Stimulated activated CD4-positive, alpha-beta T cell treated with anti-CD3 and anti-CD28 coated beads, Interleukin-1b, Interleukin-23, amount 100 ng/mL, for 4 hours (primary cell): ENCODE data around the gene ZNF407.

Experiments used
- DNase-seq, 2 donors: peaks; one replicate each; pipeline ENCODE4 v3.0.0-alpha.2; 2020; ENCODE audit warnings: low read depth in 2 of 2

Gene ZNF407

GRCh38 chr18:74791501-74792194 is 194.0 kb downstream of the ZNF407 start:
- no peak for DNase-seq

GRCh38 chr18:74793746-74794145 is 196.1 kb downstream of the ZNF407 start:
- no peak for DNase-seq

- DNase-seq, result no peak
These were observed 198.1 kb downstream of the ZNF407 start for GRCh38 chr18:74795751-74796150.

- no peak for DNase-seq
These were observed 198.5 kb downstream of the ZNF407 start for GRCh38 chr18:74796211-74796610.

GRCh38 chr18:74796841-74797576 is 199.3 kb downstream of the ZNF407 start:
- no peak for DNase-seq

GRCh38 chr18:74797577-74798151 is 200.0 kb downstream of the ZNF407 start:
- DNase-seq, result no peak

GRCh38 chr18:74799542-74799941 is 201.9 kb downstream of the ZNF407 start:
- DNase-seq, result no peak

GRCh38 chr18:74800098-74800497 is 202.4 kb downstream of the ZNF407 start:
- no peak for DNase-seq

GRCh38 chr18:74803117-74803516 is 205.4 kb downstream of the ZNF407 start:
- DNase-seq, result no peak

- DNase-seq, result no peak
These were observed 206.1 kb downstream of the ZNF407 start for GRCh38 chr18:74803769-74804168.

- no peak for DNase-seq
These were observed 207.0 kb downstream of the ZNF407 start for GRCh38 chr18:74804677-74805076.

- DNase-seq, result no peak
These were observed 208.4 kb downstream of the ZNF407 start for GRCh38 chr18:74806073-74806472.

GRCh38 chr18:74806700-74807416 is 209.2 kb downstream of the ZNF407 start:
- no peak for DNase-seq

- no peak for DNase-seq
These were observed 219.9 kb downstream of the ZNF407 start for GRCh38 chr18:74817576-74817975.

GRCh38 chr18:74818516-74819175 is 221.0 kb downstream of the ZNF407 start:
- no peak for DNase-seq

- no peak for DNase-seq
These were observed 221.9 kb downstream of the ZNF407 start for GRCh38 chr18:74819433-74820059.

- DNase-seq, result no peak
These were observed 222.6 kb downstream of the ZNF407 start for GRCh38 chr18:74820160-74820780.

GRCh38 chr18:74825460-74825859 is 227.8 kb downstream of the ZNF407 start:
- DNase-seq, result no peak

- DNase-seq, result no peak
These were observed 228.9 kb downstream of the ZNF407 start for GRCh38 chr18:74826572-74826971.

- no peak for DNase-seq
These were observed 230.5 kb downstream of the ZNF407 start for GRCh38 chr18:74828200-74828599.
